Kidney (tissue), 14 donors: ENCODE data around the gene B4GALT6. TPM values are rescaled to one million over a fixed set of nuclear protein-coding genes. Genes with fewer than 3 reads are reported as not detected.

Experiments
- DNase-seq, 5 donors: peaks; one replicate each; pipeline ENCODE4 v3.0.0-alpha.2; 2013 to 2020
- FAIRE-seq: peaks from 2 replicates; lab custom pipeline; 2012; peaks lifted over from hg19 to GRCh38; lab: Jason Lieb, UNC
- H3K27ac ChIP-seq, 2 donors: one replicate each; pipeline ENCODE4 v1.7.0; 2013; ENCODE audit warnings: low read depth in 2 of 2, low read length in 2 of 2, inconsistent platforms in 1 of 2
- H3K27me3 ChIP-seq: one replicate; pipeline ENCODE4 v1.7.1; 2013; ENCODE audit warnings: low read length, inconsistent platforms; ENCODE audit not compliant: control insufficient read depth, insufficient read depth
- H3K36me3 ChIP-seq, 3 donors: one replicate each; pipeline versions ENCODE4 v1.7.0 to v1.7.1; 2013; ENCODE audit warnings: low read length in 3 of 3, control low read depth in 1 of 3, inconsistent platforms in 1 of 3; ENCODE audit not compliant: insufficient read depth in 3 of 3, control insufficient read depth in 2 of 3
- H3K4me1 ChIP-seq, 3 donors: one replicate each; pipeline versions ENCODE4 v1.7.0 to v1.7.1; 2013; ENCODE audit warnings: low read length in 3 of 3, inconsistent platforms in 1 of 3, low read depth in 1 of 3; ENCODE audit not compliant: control insufficient read depth in 2 of 3, insufficient read depth in 2 of 3
- H3K4me3 ChIP-seq, 3 donors: one replicate each; pipeline versions ENCODE4 v1.7.0 to v1.8.1; 2013; ENCODE audit warnings: low read length in 3 of 3, control low read depth in 1 of 3, inconsistent platforms in 1 of 3
- H3K9ac ChIP-seq, 3 donors: one replicate each; pipeline versions ENCODE4 v1.7.0 to v1.7.1; 2013; ENCODE audit warnings: low read length in 3 of 3, control low read depth in 1 of 3, inconsistent platforms in 1 of 3
- H3K9me3 ChIP-seq, 3 donors: one replicate each; pipeline versions ENCODE4 v1.7.0 to v1.7.1; 2013; ENCODE audit warnings: low read length in 3 of 3, control low read depth in 1 of 3, inconsistent platforms in 1 of 3; ENCODE audit not compliant: control insufficient read depth in 2 of 3, insufficient read depth in 1 of 3
- CTCF ChIP-seq: IDR thresholded peaks from 3 replicates; pipeline ENCODE4 v1.5.1; 2012; ENCODE audit warnings: mild to moderate bottlenecking, moderate library complexity, borderline replicate concordance; ENCODE audit not compliant: insufficient read depth; ENCODE audit errors: extremely low read depth
- intact Hi-C: fragments of 100-400 bp; cut with DNase I; formaldehyde crosslinking; loops from one replicate; pipeline ENCODE4 v1.11.1; 2022
- polyA plus RNA-seq: library from polyadenylated mRNA; stranded (reverse); fragments of 350-450 nt; fragmentation: Illumina TruSeq; extraction: RNeasy Lipid Tissue Mini Kit (QIAGEN cat#74804); gene quantifications from one replicate; pipeline ENCODE4 v1.2.3, GENCODE V29; 2014; ENCODE audit warnings: low read depth, low replicate concordance; ENCODE audit not compliant: insufficient read depth
- total RNA-seq: library from RNA; stranded (reverse); fragmentation: NEBNext Ultra II Directional; extraction: Animal tissue kit (Norgen Biotek cat#: 25700); gene quantifications from one replicate; pipeline ENCODE4 v1.2.1, GENCODE V29; 2021
- donor health status: control.
- donor health status: control.
- donor health status: control.
- donor health status: control.
- donor health status: control.
- donor health status: DM: yes; HTN: yes; CAD: no.
- donor health status: Normal renal cell carcinoma (clear cell type).

The B4GALT6 gene
- total and polyA plus RNA-seq, 2 donors from 2014 or later = 2.1 to 4.2 TPM

- Histone ChIP-seq H3K9me3 (no peaks in the 10 kb centered on the region), H3K36me3 (no peaks in the 10 kb centered on the region), H3K4me1 (no peaks in the 10 kb centered on the region), H3K27me3 (no peaks in the 10 kb centered on the region), H3K4me3 (no peak overlapping the region), H3K27ac (no peak overlapping the region), H3K9ac (no peak overlapping the region)
- no peak for TF ChIP-seq CTCF
- intact Hi-C loops = no loop called here
- DNase-seq = peak in 2 of 5 donors; percentile 75 to 79
- FAIRE-seq = no peak
These were observed 25.5 kb downstream of the B4GALT6 start for GRCh38 chr18:31658670-31659575.

DNA sequence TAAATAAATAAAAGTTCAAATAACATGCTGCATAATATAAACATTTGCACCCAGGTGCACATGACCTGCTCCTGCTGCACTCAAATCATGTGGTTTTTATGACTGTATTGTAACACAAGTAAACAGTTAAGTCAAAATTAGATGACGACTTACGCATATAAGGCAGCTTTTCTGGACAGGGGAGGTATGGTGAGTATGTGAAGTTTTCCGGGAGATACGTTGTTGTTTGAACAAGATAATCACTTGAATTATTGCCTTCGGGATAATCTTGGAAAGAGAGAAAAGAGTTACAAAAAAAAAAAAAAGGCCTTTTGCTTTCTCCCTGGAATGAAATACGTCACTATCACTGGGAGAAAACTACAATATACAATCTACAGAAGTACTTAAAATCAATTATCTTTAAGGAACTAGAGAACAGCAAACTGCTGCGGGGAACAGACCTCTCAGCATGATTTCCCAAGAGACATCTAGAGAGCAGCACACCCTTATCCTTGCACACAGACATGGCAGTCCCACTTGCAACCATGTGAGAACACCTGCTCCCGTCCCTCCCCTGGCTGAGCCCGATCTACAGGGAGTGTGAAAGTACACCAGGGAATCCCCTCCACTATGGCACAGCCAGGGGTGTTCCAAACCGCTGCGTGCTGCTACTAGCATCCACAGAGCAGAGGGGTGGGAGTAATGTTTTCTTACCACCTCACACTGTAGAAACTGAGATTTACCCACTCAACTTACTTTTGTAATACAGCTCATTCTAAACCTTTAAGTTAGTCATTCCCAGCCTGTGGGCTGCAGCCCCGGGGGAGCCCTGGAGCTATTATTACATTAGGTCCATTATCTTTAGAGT, 26.3 kb downstream of the B4GALT6 start:
- intact Hi-C loops = no loop called here
- H3K27ac ChIP-seq = no peak overlapping the region
- FAIRE-seq = no peak

DNA sequence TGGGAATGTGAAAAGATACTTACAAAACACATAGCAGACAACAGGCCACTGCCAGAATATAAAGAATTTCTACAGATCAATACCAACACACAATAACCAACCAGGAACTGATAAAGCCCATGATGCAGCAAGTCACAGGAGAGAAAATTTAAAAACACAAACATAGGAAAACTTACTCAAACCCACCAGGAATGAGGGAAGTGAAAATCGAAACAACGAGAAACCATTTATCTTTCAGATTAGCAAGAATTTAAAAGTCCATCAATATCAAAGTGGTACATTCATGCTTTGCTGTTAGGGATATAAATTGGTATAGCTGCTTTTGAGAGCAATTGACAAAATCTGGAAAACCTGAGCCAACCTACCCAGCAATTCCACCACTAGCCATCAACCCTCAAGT, 27.6 kb downstream of the B4GALT6 start:
- H3K36me3 ChIP-seq = no peaks in the 10 kb centered on the region
- H3K4me3 ChIP-seq = no peak overlapping the region
- H3K27me3 ChIP-seq = no peaks in the 10 kb centered on the region
- H3K4me1 ChIP-seq = no peaks in the 10 kb centered on the region
- no peak for TF ChIP-seq CTCF
- H3K27ac ChIP-seq = no peak overlapping the region
- H3K9me3 ChIP-seq = no peaks in the 10 kb centered on the region
- no peak for FAIRE-seq
- intact Hi-C loops = no loop called here
- DNase-seq = no peak
- no peak overlapping the region for H3K9ac ChIP-seq

More for the DNA sequence above, 26.3 kb downstream of the B4GALT6 start:
- DNase-seq = peak in 4 of 5 donors; percentile 34 to 56 (median 43)
- H3K9ac ChIP-seq = no peak overlapping the region
- H3K36me3 ChIP-seq = no peaks in the 10 kb centered on the region
- H3K4me1 ChIP-seq = no peaks in the 10 kb centered on the region
- H3K4me3 ChIP-seq = no peak overlapping the region
- no peaks in the 10 kb centered on the region for H3K27me3 ChIP-seq
- no peak for TF ChIP-seq CTCF
- no peaks in the 10 kb centered on the region for H3K9me3 ChIP-seq
